Neural cell (in vitro differentiated cells): ENCODE results near the gene SNX15. TPM values are rescaled to one million over a fixed set of nuclear protein-coding genes. Genes with fewer than 3 reads are reported as not detected.

ENCODE experiments used
- H2AFZ ChIP-seq: fragments of 200-600, 300-800 bp; sonication (generic), shearing (Covaris generic); 2 replicates; pipeline ENCODE4 v1.6.0; 2014; ENCODE audit warnings: low read depth, mild to moderate bottlenecking, antibody characterized with exemption, low read length, moderate library complexity
- H3F3A ChIP-seq: fragments of 200-600 bp; shearing (Covaris generic); 2 replicates; pipeline ENCODE4 v1.6.1; 2016; ENCODE audit warnings: mild to moderate bottlenecking, moderate library complexity, mixed read lengths, antibody characterized with exemption, low read length; ENCODE audit not compliant: insufficient read depth, poor library complexity, severe bottlenecking
- H3K27ac ChIP-seq: fragments of 200-600, 300-800 bp; sonication (generic), shearing (Covaris generic); 2 replicates; pipeline ENCODE4 v1.5.1; 2014; ENCODE audit warnings: mild to moderate bottlenecking, low read length, moderate library complexity
- H3K27me3 ChIP-seq: fragments of 300-800, 200-600 bp; sonication (generic), shearing (Covaris generic); 2 replicates; pipeline ENCODE4 v1.6.0; 2014; ENCODE audit warnings: mild to moderate bottlenecking, low read depth, low read length, moderate library complexity; ENCODE audit not compliant: insufficient read depth
- H3K36me3 ChIP-seq: fragments of 300-800, 200-600 bp; sonication (generic), shearing (Covaris generic); 2 replicates; pipeline ENCODE4 v1.5.1; 2014; ENCODE audit warnings: mild to moderate bottlenecking, antibody characterized with exemption, low read length, moderate library complexity; ENCODE audit not compliant: insufficient read depth
- H3K4me2 ChIP-seq: fragments of 300-800, 200-600 bp; sonication (generic), shearing (Covaris generic); 2 replicates; pipeline ENCODE4 v1.6.0; 2014; ENCODE audit warnings: mild to moderate bottlenecking, low read length
- H3K4me3 ChIP-seq: fragments of 300-800, 200-600 bp; sonication (generic), shearing (Covaris generic); 2 replicates; pipeline ENCODE4 v1.5.1; 2014; ENCODE audit warnings: mild to moderate bottlenecking, low read length, moderate library complexity
- H3K79me2 ChIP-seq: fragments of 200-600 bp; shearing (Covaris generic); replicated peaks from 2 replicates; pipeline ENCODE4 v1.6.0; 2014; ENCODE audit warnings: mild to moderate bottlenecking, low read length, moderate library complexity; ENCODE audit not compliant: insufficient read depth
- H3K9ac ChIP-seq: fragments of 300-800, 200-600 bp; sonication (generic), shearing (Covaris generic); 2 replicates; pipeline ENCODE4 v1.6.1; 2016; ENCODE audit warnings: mild to moderate bottlenecking, low read length, mixed read lengths
- H3K9me2 ChIP-seq: fragments of 200-600 bp; shearing (Covaris generic); 2 replicates; pipeline ENCODE4 v1.6.1; 2016; ENCODE audit warnings: mild to moderate bottlenecking, low read length, mixed read lengths; ENCODE audit not compliant: insufficient read depth
- H3K9me3 ChIP-seq: fragments of 200-600, 300-800 bp; sonication (generic), shearing (Covaris generic); 2 replicates; pipeline ENCODE4 v1.6.1; 2016; ENCODE audit warnings: mild to moderate bottlenecking, mixed run types, low read length, moderate library complexity, mixed read lengths
- H4K20me1 ChIP-seq: fragments of 200-600 bp; shearing (Covaris generic); 2 replicates; pipeline ENCODE4 v1.6.1; 2016; ENCODE audit warnings: mild to moderate bottlenecking, mixed run types; ENCODE audit not compliant: insufficient read depth
- CTCF ChIP-seq: fragments of 450-650 bp; IDR thresholded peaks from 2 replicates; pipeline ENCODE4 v1.5.1; 2014; ENCODE audit warnings: antibody characterized with exemption, mild to moderate bottlenecking, moderate library complexity; ENCODE audit not compliant: poor library complexity, severe bottlenecking
- EP300 ChIP-seq: fragments of 450-650 bp; conservative IDR thresholded peaks from 2 replicates; pipeline ENCODE4 v1.6.1; 2014; ENCODE audit warnings: antibody characterized with exemption, mild to moderate bottlenecking, moderate library complexity; ENCODE audit not compliant: poor library complexity, severe bottlenecking
- EZH2 ChIP-seq: fragments of 200-600, 300-800 bp; shearing (Covaris generic), sonication (generic); IDR thresholded peaks from 2 replicates; pipeline ENCODE4 v1.6.1; 2014; ENCODE audit warnings: antibody characterized with exemption, low read length, borderline replicate concordance, mild to moderate bottlenecking; ENCODE audit not compliant: insufficient read depth, poor library complexity, severe bottlenecking
- MXI1 ChIP-seq: fragments of 450-650 bp; conservative IDR thresholded peaks from 2 replicates; pipeline ENCODE4 v1.6.1; 2014; ENCODE audit warnings: antibody characterized with exemption, mild to moderate bottlenecking; ENCODE audit not compliant: poor library complexity, severe bottlenecking
- POLR2AphosphoS5 ChIP-seq: IDR thresholded peaks from 2 replicates; pipeline ENCODE4 v1.6.1; 2012
- RAD21 ChIP-seq: fragments of 450-650 bp; conservative IDR thresholded peaks from 2 replicates; pipeline ENCODE4 v1.6.1; 2014; ENCODE audit warnings: antibody characterized with exemption, mild to moderate bottlenecking, moderate library complexity
- REST ChIP-seq: IDR thresholded peaks from 2 replicates; pipeline ENCODE4 v1.6.1; 2012; ENCODE audit warnings: borderline replicate concordance
- SMC3 ChIP-seq: fragments of 450-650 bp; conservative IDR thresholded peaks from 2 replicates; pipeline ENCODE4 v1.6.1; 2014; ENCODE audit warnings: antibody characterized with exemption, mild to moderate bottlenecking, moderate library complexity; ENCODE audit not compliant: poor library complexity
- TAF1 ChIP-seq: IDR thresholded peaks from 2 replicates; pipeline ENCODE4 v1.6.1; 2012; ENCODE audit warnings: low read depth
- polyA plus RNA-seq: library from polyadenylated mRNA; depleted of rRNA; stranded (reverse); fragments of >200 nt; gene quantifications from 2 replicates; pipeline ENCODE4 v1.2.3, GENCODE V29; 2014

Gene SNX15
- polyA plus RNA-seq, 1 donor from 2014 or later, result 11.2 TPM

GRCh38 chr11:65085446-65085845, 58.2 kb downstream of the SNX15 start:
- no peaks in the 10 kb centered on the region for H4K20me1 ChIP-seq
- H3K9me2 ChIP-seq, result no peaks in the 10 kb centered on the region
- no peak overlapping the region for H2AFZ ChIP-seq
- no peaks in the 10 kb centered on the region for H3F3A ChIP-seq
- no peaks in the 10 kb centered on the region for H3K36me3 ChIP-seq
- H3K79me2 ChIP-seq, result peaks cover 23% of the 10 kb centered on the region
- H3K4me3 ChIP-seq, result peak overlapping the region; percentile 84
- H3K9me3 ChIP-seq, result no peaks in the 10 kb centered on the region
- TF ChIP-seq MXI1 (no peak), REST (no peak), POLR2AphosphoS5 (no peak), TAF1 (no peak), SMC3 (no peak), CTCF (no peak), RAD21 (no peak), EP300 (no peak), EZH2 (no peak)
- no peak overlapping the region for H3K4me2 ChIP-seq
- no peaks in the 10 kb centered on the region for H3K27me3 ChIP-seq
- H3K9ac ChIP-seq, result no peak overlapping the region
- no peak overlapping the region for H3K27ac ChIP-seq

GRCh38 chr11:65086809-65087208, 59.6 kb downstream of the SNX15 start:
- Histone ChIP-seq H4K20me1 (no peaks in the 10 kb centered on the region), H3K36me3 (no peaks in the 10 kb centered on the region), H3K9me2 (no peaks in the 10 kb centered on the region), H3K4me3 (no peak overlapping the region), H3F3A (no peaks in the 10 kb centered on the region), H3K27ac (no peak overlapping the region), H2AFZ (no peak overlapping the region), H3K4me2 (no peak overlapping the region), H3K9me3 (no peaks in the 10 kb centered on the region), H3K79me2 (peaks cover 23% of the 10 kb centered on the region), H3K27me3 (no peaks in the 10 kb centered on the region), H3K9ac (no peak overlapping the region)
- TF ChIP-seq SMC3 (no peak), CTCF (no peak), MXI1 (no peak), TAF1 (no peak), EZH2 (no peak), REST (no peak), POLR2AphosphoS5 (no peak), RAD21 (no peak), EP300 (no peak)
